HG03175 (cell line): ENCODE data around the gene FAM136A.
A peak's percentile ranks its signal among the peaks of the same experiment; 100 is the strongest.
"Not testable (repeated sequence)": the region's sequence is repeated elsewhere in the genome, so short reads cannot be mapped to it uniquely, and the experiment has no call there.

Experiments
- ATAC-seq: cut with Tn5 transposase; IDR thresholded peaks from one replicate; pipeline ENCODE4 v1.9.1; 2021; ENCODE audit warnings: mild to moderate bottlenecking, moderate library complexity; ENCODE audit not compliant: unreplicated experiment

The FAM136A gene

GRCh38 chr2:70301344-70302194, at the start of gene FAM136A:
TSS of gene FAM136A (minus strand) at chr2:70302067. CDS start at chr2:70302011, 56 bp downstream.
- peak; percentile 79 for ATAC-seq

GRCh38 chr2:70349921-70350685, 48.2 kb upstream of the FAM136A start:
- ATAC-seq: no peak

DNA sequence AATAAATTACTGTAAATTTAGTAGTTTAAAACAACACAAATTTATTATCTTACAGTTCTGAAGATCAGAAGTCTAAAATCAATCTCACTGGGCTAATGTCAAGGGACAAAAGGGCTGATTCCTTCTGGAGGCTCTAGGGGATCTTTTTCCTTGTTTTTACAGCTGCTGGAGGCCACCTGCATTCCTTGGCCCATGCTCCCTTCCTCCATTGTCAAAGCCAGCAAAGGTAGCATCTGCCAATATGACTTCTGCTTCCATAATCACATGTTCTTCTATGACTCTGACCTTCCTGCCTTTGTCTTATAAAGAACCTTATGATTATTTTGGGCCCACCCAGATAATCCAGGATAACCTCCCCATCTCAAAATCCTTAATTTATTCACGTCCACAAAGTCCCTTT, 46.0 kb upstream of the FAM136A start:
- no peak for ATAC-seq

- no peak for ATAC-seq
Observed at GRCh38 chr2:70344195-70344594, 42.3 kb upstream of the FAM136A start.

- ATAC-seq: no peak
Observed at GRCh38 chr2:70341477-70341765, 39.6 kb upstream of the FAM136A start.

DNA sequence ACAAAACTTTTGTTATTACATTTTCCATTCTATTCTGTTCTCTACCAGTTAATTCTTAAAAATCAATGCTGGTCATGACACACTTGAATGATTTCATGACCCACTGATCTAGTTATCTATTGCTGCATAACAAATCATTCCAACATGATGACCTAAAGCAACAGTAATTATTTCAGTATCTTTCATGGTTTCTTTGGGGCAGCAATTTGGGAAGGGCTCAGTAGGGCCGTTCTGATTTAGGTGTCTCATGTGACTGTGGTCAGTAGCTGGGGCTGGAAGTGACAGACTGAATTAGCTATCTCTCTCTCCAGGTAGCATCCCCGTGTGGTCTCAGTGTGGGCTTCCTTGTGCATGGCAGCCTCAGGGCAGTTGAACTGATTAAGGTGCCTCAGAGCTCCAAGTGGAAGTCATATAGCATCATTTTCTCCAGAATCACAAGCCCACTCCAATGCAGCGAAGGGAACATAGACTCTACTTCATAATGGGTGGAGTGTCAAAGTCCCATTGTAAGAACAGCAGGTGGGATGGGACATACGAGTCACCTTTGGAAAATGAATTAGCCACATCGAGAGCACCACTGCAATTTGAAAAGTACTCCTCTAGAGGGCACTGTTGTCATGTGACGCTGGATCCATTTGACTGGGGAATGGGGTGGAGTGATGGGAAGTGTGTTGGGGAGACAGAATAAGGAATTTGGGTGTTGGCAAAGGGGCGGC, 39.1 kb upstream of the FAM136A start:
- ATAC-seq: no peak

DNA sequence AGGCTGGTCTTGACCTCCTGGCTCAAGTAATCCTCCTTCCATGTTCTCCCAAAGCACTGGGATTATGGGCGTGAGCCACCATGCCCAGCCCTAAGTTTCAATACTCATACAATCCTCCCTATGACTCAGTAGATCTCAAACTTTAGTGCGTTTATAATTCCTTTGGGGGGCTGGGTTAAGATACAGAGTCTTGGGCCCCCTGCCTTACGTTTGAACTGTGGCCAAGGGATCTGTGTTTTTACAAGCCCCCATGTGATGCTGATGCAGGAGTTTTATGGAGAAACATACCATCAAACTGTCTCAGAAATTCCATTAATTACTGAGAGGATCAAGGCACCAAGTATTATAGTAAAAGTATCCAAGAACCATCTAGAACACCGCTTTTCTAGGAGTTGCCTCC, 38.2 kb upstream of the FAM136A start:
- no peak for ATAC-seq

GRCh38 chr2:70336552-70336951, 34.7 kb upstream of the FAM136A start:
- ATAC-seq: no peak

DNA sequence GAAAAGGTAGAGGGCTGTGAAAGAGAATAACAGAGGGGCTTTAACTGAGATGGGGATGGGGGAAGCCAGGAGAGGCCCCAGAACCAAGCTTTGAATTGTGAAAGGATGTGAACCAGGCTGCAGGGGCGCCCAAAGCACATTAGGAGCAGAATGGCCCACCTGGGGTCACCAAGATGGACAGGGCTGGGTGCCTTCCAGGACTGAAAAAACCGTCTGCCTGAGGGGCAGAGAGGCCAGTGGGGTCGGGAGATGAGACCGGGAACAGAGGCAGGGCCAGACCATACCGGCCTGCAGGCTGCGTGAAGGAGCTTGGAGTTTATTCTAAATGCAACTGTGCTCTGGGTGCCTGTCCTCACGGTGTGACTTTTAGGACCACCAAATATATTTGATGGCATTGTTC, 29.1 kb upstream of the FAM136A start:
- ATAC-seq: no peak

DNA sequence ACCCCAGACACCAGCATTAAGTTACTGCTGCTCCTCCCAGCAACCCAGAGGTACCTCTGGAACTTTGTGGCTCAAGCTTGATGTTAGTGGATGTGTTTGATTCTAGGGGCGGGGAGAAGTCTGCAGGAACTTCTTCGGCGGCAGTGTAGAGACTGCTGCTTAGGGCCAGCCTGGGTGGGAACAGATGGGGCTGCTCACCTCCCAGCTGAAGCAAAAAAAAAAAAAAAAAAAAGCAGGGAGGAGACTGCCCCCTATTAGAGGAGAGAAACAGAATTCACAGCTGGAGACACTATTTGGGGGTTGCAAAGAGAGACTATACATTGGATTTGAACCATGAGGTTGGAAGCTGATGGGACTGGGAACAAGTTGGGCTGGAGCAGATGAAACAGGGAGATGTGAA, 28.6 kb upstream of the FAM136A start:
- no peak for ATAC-seq

DNA sequence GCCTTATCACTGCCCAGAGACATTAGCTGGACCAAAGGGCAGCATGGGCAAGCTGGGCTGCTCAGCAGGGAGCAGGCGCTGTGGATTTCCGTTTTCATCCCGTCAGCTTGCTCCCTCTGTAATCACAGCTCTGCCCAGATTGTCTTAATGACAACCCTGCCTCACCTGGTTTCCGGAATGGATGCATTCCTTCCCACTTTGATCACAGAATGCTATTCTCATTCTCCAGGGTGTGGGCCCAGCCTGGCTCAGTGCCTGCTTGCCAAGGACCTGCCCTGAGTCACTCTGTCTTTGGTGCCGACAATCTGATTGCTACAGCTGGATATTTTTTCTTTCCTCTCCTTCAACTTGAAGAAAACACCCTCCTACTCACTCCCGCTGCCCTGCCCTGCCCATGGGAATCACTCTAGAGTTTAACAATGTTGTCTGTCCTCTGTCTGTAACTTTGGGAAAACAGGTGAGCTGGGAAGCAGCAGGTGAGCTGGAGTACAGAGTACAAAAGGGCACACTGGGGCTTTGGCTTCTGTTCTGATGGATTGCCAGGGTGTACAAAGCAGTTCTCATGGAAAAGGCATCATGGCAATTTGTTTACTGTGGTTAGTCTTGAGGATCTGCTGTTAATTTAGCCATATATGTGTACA, 27.2 kb upstream of the FAM136A start:
- no peak for ATAC-seq

DNA sequence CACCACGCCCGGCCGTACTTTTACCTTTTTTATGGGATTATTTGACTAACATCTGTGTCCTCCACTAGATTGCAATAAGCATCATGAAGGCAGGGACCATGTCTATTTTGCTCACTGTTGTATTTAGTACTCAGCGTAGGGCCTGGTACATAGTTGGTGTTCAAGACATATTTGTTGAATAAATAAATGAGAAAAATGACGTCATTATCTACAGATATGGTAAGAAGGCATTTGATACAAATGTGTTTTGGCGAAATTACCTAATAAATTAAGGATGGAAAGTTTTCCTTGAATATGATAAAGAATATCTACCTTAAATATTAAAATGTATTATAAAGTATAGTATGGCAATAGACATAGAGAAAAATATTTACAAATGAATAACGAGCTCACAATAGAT, 24.0 kb upstream of the FAM136A start:
- no peak for ATAC-seq

DNA sequence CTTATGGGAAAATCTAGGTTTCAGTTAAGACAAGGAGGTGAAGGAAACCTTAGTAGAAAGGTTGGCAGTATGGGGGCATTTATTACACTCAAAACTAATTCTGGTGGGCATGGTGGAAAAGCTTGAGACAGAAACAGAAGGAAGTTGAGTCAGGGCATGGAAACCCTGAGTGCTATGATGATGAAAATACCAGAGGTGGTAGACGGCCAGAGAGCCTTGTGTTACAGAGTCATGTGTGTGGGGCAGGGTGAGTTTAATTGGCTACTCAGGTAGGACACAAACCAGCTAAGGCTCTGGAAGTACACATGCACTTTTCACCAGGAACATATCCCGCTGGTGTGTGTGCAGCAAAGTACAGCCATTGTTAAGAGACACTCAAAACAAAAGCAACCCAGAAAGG, 20.7 kb upstream of the FAM136A start:
- no peak for ATAC-seq

- no peak for ATAC-seq
Observed at GRCh38 chr2:70321370-70321769, 19.5 kb upstream of the FAM136A start.

- no peak for ATAC-seq
Observed at GRCh38 chr2:70314640-70315039, 12.8 kb upstream of the FAM136A start.

- ATAC-seq: no peak
Observed at GRCh38 chr2:70312560-70312959, 10.7 kb upstream of the FAM136A start.

- ATAC-seq: no peak
Observed at GRCh38 chr2:70310899-70311298, 9.0 kb upstream of the FAM136A start.

DNA sequence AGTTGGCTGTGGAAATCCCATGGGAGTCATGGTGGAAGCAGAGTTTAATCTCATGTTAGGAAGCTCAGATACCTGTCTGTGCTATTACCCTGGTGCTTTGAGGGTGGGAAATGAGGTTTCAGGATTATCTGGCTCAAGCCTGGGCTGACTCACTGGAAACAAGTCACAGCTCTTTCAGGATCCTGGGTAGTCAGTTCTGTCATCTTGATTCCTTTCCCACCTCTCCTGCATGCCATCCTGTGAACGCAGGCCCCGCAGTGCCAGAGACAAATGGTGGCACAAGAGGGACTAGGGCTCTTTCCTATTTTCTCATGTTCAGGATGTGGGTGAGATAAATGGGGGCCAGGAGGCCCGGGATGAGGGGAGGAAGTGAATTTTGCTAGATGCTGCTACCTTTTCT, 3.7 kb upstream of the FAM136A start:
- ATAC-seq: no peak

DNA sequence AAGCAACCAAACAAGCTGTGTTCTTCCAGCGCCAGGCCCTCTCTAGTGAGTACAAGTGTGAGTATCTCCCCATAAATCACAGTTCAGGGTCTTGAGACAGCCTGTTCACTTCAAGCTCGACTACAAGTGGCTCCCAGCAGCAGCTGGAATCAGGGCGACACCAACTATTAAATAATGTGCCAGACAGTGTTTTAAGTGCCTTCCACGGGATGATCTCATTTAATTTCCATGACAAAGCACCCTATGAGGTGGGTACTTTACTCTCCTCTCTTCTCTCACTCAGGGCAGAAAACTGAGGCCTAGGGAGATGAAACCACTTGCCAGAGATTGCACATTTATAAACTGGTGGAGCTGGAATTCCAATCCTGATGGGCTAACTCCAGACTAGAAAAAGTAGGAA, 2.6 kb upstream of the FAM136A start:
- no peak for ATAC-seq

GRCh38 chr2:70303186-70303585, 1.3 kb upstream of the FAM136A start:
- ATAC-seq: no peak

DNA sequence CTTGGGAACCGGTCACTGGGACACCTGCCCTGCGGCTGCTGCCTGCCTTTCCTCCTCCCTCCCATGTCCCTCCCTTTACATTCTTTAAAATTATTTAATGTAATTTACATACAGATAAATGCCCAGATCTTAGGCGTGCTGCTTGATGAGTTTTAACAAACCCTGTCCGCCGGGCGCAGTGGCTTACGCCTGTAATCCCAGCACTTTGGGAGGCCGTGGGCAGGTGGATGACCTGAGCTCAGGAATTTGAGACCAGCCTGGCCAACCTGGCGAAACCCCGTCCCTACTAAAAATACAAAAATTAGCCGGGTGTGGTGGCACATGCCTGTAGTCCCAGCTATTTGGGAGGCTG, 304 bp upstream of the FAM136A start:
- ATAC-seq: not testable (repeated sequence)
